Neuronal stem cell (in vitro differentiated cells): Measurements from ENCODE around the gene TCF7L1.
"Not testable (repeated sequence)": the region's sequence is repeated elsewhere in the genome, so short reads cannot be mapped to it uniquely, and the experiment has no call there.

Source experiments
- DNase-seq: peaks from one replicate; pipeline ENCODE4 v3.0.0-alpha.2; 2013; ENCODE audit warnings: low spot score
- H2AFZ ChIP-seq: one replicate; pipeline ENCODE4 v1.6.1; 2013; ENCODE audit warnings: mild to moderate bottlenecking, low read length, inconsistent platforms
- H2AK5ac ChIP-seq: 2 replicates; pipeline ENCODE4 v1.6.1; 2013; ENCODE audit warnings: low read depth, mild to moderate bottlenecking, inconsistent platforms, low read length, moderate library complexity, mixed read lengths
- H2BK120ac ChIP-seq: 2 replicates; pipeline ENCODE4 v1.6.1; 2013; ENCODE audit warnings: low read depth, mild to moderate bottlenecking, inconsistent platforms, low read length, moderate library complexity, mixed read lengths
- H2BK12ac ChIP-seq: one replicate; pipeline ENCODE4 v1.6.1; 2013; ENCODE audit warnings: low read length, inconsistent platforms
- H2BK15ac ChIP-seq: 2 replicates; pipeline ENCODE4 v1.6.1; 2013; ENCODE audit warnings: mild to moderate bottlenecking, low read length, inconsistent platforms, mixed read lengths
- H2BK5ac ChIP-seq: one replicate; pipeline ENCODE4 v1.6.1; 2013; ENCODE audit warnings: inconsistent platforms, mild to moderate bottlenecking, low read length, moderate library complexity
- H3K14ac ChIP-seq: one replicate; pipeline ENCODE4 v1.6.1; 2013; ENCODE audit warnings: low read length, inconsistent platforms
- H3K18ac ChIP-seq: 2 replicates; pipeline ENCODE4 v1.6.1; 2013; ENCODE audit warnings: low read length, inconsistent platforms
- H3K23ac ChIP-seq: 2 replicates; pipeline ENCODE4 v1.6.1; 2013; ENCODE audit warnings: low read depth, mild to moderate bottlenecking, mixed read lengths, low read length, inconsistent platforms; ENCODE audit not compliant: poor library complexity
- H3K27ac ChIP-seq: replicated peaks from 3 replicates; pipeline ENCODE4 v1.5.1; 2013; ENCODE audit warnings: low read length, inconsistent platforms
- H3K27me3 ChIP-seq, 3 experiments: 2 replicates each; pipeline ENCODE4 v1.6.1; 2013; ENCODE audit warnings: low read length in 3 of 3, mild to moderate bottlenecking in 2 of 3, inconsistent platforms in 1 of 3, low read depth in 1 of 3, mixed read lengths in 1 of 3, moderate library complexity in 1 of 3; ENCODE audit not compliant: control insufficient read depth in 3 of 3, insufficient read depth in 3 of 3
- H3K36me3 ChIP-seq, 2 donors: replicated peaks in 1 of 2; 2 replicates each; pipeline ENCODE4 v1.6.1; 2013; ENCODE audit warnings: low read length in 2 of 2; ENCODE audit not compliant: control insufficient read depth in 2 of 2, insufficient read depth in 2 of 2
- H3K4ac ChIP-seq: 2 replicates; pipeline ENCODE4 v1.6.1; 2013; ENCODE audit warnings: inconsistent platforms, mild to moderate bottlenecking, low read length, moderate library complexity
- H3K4me1 ChIP-seq, 2 donors: 1 replicate in 1 of 2; 2 replicates in 1 of 2; pipeline ENCODE4 v1.6.1; 2013; ENCODE audit warnings: low read length in 2 of 2, low read depth in 1 of 2; ENCODE audit not compliant: control insufficient read depth in 2 of 2, insufficient read depth in 1 of 2
- H3K4me2 ChIP-seq: one replicate; pipeline ENCODE4 v1.6.1; 2013; ENCODE audit warnings: mild to moderate bottlenecking, low read length, inconsistent platforms; ENCODE audit not compliant: insufficient read depth, poor library complexity, severe bottlenecking
- H3K4me3 ChIP-seq, 2 donors: 2 replicates each; pipeline ENCODE4 v1.5.1; 2013; ENCODE audit warnings: low read length in 2 of 2, mild to moderate bottlenecking in 2 of 2, inconsistent platforms in 1 of 2, moderate library complexity in 1 of 2
- H3K79me1 ChIP-seq: one replicate; pipeline ENCODE4 v1.6.1; 2013; ENCODE audit warnings: low read depth, mild to moderate bottlenecking, inconsistent platforms, low read length, moderate library complexity
- H3K9ac ChIP-seq: one replicate; pipeline ENCODE4 v1.6.1; 2013; ENCODE audit warnings: mild to moderate bottlenecking, low read depth, low read length, inconsistent platforms; ENCODE audit not compliant: poor library complexity
- H3K9me3 ChIP-seq, 2 donors: replicated peaks in 1 of 2; 2 replicates each; pipeline versions ENCODE3 to v1.6.1; 2013; ENCODE audit warnings: low read length in 2 of 2, mild to moderate bottlenecking in 2 of 2, inconsistent platforms in 1 of 2, low read depth in 1 of 2, mixed read lengths in 1 of 2, moderate library complexity in 1 of 2; ENCODE audit not compliant: control insufficient read depth in 2 of 2, insufficient read depth in 1 of 2
- H4K8ac ChIP-seq: one replicate; pipeline ENCODE4 v1.6.1; 2013; ENCODE audit warnings: low read depth, mild to moderate bottlenecking, inconsistent platforms, low read length, moderate library complexity
- H4K91ac ChIP-seq: one replicate; pipeline ENCODE4 v1.6.1; 2013; ENCODE audit warnings: low read length, low read depth, mild to moderate bottlenecking, inconsistent platforms; ENCODE audit not compliant: poor library complexity
- WGBS, 2 donors: extraction: QIAGEN DNeasy Blood & Tissue Kit; methylation state at CpG; one replicate each; pipeline ENCODE4 v1.1.7; 2013; ENCODE audit warnings: missing lambda C conversion rate in 2 of 2, mixed read lengths in 1 of 2; ENCODE audit not compliant: insufficient read length in 2 of 2, insufficient replicate concordance in 1 of 2; ENCODE audit errors: extremely low coverage in 2 of 2; 5-methylcytosine and 5-hydroxymethylcytosine counted together

The TCF7L1 gene

GRCh38 chr2:85341269-85342029 lies 208.3 kb downstream of the TCF7L1 start:
- H3K9ac ChIP-seq: peak overlapping the region; percentile 53
- H2BK12ac ChIP-seq: no peak overlapping the region
- no peak overlapping the region for H3K23ac ChIP-seq
- no peak overlapping the region for H2AFZ ChIP-seq
- H3K4me1 ChIP-seq: peaks cover 0 to 7% of the 10 kb centered on the region in 2 donors
- no peak overlapping the region for H2BK5ac ChIP-seq
- no peak overlapping the region for H2BK120ac ChIP-seq
- H3K14ac ChIP-seq: no peak overlapping the region
- H4K8ac ChIP-seq: no peak overlapping the region
- no peak overlapping the region for H3K4ac ChIP-seq
- H3K27ac ChIP-seq: no peak overlapping the region
- no peak overlapping the region for H3K18ac ChIP-seq
- no peak overlapping the region for H3K4me2 ChIP-seq
- H3K4me3 ChIP-seq: no peak overlapping the region
- no peaks in the 10 kb centered on the region for H3K27me3 ChIP-seq
- no peaks in the 10 kb centered on the region for H3K79me1 ChIP-seq
- no peak overlapping the region for H2BK15ac ChIP-seq
- WGBS, 2 donors: no CpG with 5 or more reads among the region's 30 CpGs
- H4K91ac ChIP-seq: no peak overlapping the region
- no peaks in the 10 kb centered on the region for H3K9me3 ChIP-seq
- peaks cover 3 to 22% of the 10 kb centered on the region in 2 donors for H3K36me3 ChIP-seq
- H2AK5ac ChIP-seq: no peak overlapping the region
- no peak for DNase-seq

- Histone ChIP-seq H2BK120ac (no peak overlapping the region), H3K4ac (no peak overlapping the region), H2BK15ac (no peak overlapping the region), H3K27me3 (no peaks in the 10 kb centered on the region), H2AK5ac (no peak overlapping the region), H2AFZ (no peak overlapping the region), H3K18ac (no peak overlapping the region), H3K23ac (no peak overlapping the region), H3K4me3 (no peak overlapping the region), H2BK12ac (no peak overlapping the region), H3K9me3 (no peaks in the 10 kb centered on the region), H2BK5ac (no peak overlapping the region), H3K4me2 (no peak overlapping the region), H4K8ac (no peak overlapping the region), H3K4me1 (peaks cover 0 to 7% of the 10 kb centered on the region in 2 donors), H3K9ac (no peak overlapping the region), H4K91ac (no peak overlapping the region), H3K14ac (no peak overlapping the region), H3K79me1 (no peaks in the 10 kb centered on the region), H3K27ac (no peak overlapping the region), H3K36me3 (peaks cover 3 to 29% of the 10 kb centered on the region in 2 donors)
- DNase-seq: no peak
- WGBS, 2 donors: no CpG with 5 or more reads among the region's 3 CpGs
These were observed 209.0 kb downstream of the TCF7L1 start for GRCh38 chr2:85342156-85342555.

DNA sequence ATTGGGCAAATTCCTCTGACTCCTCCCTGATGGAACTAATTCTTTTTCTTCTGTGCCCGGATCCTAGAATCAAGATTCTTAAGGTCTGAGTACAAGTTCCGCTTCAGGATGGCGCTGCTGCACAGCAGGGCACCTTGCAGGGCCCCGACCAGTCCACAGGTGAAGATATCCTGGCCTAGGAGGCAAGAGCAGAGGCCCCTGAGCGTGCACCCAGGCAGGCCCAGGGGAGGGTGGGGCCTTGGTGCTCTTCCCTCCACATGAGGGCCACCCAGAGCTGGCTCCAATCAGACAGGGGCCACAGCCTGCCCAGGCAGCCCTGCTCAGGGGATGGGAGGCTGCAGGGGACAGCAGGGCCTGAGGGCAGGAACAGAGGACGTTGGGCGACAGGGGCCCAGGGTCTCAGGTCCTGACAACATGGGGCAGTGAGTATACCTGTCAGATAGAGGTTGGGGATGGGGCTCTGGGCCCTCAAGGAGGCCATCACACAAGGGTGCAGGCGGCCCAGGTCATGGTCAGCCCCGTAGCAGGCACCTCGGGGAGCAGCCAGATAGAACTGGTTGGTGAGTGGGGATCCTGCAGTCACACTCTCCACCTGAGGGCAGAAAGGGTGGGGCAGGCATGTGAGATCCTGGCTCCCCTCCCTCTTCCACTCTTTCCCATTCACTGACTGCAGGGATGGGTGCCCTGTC lies 210.2 kb downstream of the TCF7L1 start:
- H2AFZ ChIP-seq, DNase-seq, H2BK120ac ChIP-seq, H4K91ac ChIP-seq, H3K4me1 ChIP-seq, H3K27me3 ChIP-seq, H3K4ac ChIP-seq, H3K9ac ChIP-seq, H3K23ac ChIP-seq, H3K14ac ChIP-seq, H3K27ac ChIP-seq, H3K18ac ChIP-seq, H2BK15ac ChIP-seq, H3K79me1 ChIP-seq, H4K8ac ChIP-seq, H3K4me2 ChIP-seq, H2BK5ac ChIP-seq, H3K9me3 ChIP-seq, H2AK5ac ChIP-seq, H2BK12ac ChIP-seq, H3K4me3 ChIP-seq: not testable (repeated sequence)
- peaks cover 5 to 34% of the 10 kb centered on the region in 2 donors for H3K36me3 ChIP-seq
- no CpG with 5 or more reads among the region's 10 CpGs for WGBS, 2 donors

DNA sequence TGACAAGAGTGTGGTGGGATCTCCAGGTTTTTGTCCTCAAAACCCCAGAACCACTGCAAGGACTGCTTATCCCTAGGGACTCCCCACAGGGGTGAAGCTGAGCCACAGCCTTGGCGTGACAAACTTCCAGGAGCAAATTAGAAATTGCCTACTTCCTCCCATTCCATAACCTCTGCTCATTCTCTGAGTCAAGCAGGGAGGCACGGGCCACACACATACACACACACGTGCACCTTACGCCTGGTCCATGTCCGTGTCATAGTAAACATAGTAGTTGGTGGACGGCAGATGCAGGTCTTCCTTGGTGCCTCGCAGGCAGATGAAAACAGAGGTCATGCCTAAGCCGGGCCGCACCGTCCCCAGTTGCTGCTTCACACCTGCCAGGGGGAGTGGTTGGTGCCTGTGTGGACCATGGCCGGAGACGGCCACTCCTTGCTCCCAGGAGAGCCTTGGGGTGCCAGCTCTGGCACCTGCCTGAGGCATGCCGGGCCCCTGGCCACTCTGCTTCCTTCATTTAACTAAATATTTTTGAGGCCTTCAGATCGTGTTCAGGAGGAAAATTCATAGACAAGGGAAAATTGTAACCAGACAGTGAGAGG lies 211.3 kb downstream of the TCF7L1 start:
- H3K23ac ChIP-seq: no peak overlapping the region
- no peak overlapping the region for H4K8ac ChIP-seq
- H3K18ac ChIP-seq: no peak overlapping the region
- H3K9me3 ChIP-seq: no peaks in the 10 kb centered on the region
- H3K4ac ChIP-seq: no peak overlapping the region
- peak overlapping the region; percentile 53 for H2BK5ac ChIP-seq
- no peak overlapping the region for H2AFZ ChIP-seq
- no peaks in the 10 kb centered on the region for H3K4me1 ChIP-seq
- no peak overlapping the region for H3K4me2 ChIP-seq
- H4K91ac ChIP-seq: no peak overlapping the region
- peaks cover 8 to 40% of the 10 kb centered on the region in 2 donors for H3K36me3 ChIP-seq
- H2AK5ac ChIP-seq: no peak overlapping the region
- H3K9ac ChIP-seq: no peak overlapping the region
- H2BK120ac ChIP-seq: no peak overlapping the region
- no peak overlapping the region for H2BK15ac ChIP-seq
- no peaks in the 10 kb centered on the region for H3K79me1 ChIP-seq
- no peak overlapping the region for H3K27ac ChIP-seq
- no peak overlapping the region for H2BK12ac ChIP-seq
- no peak overlapping the region for H3K4me3 ChIP-seq
- no peak overlapping the region for H3K14ac ChIP-seq
- no CpG with 5 or more reads among the region's 14 CpGs for WGBS, 2 donors
- no peak for DNase-seq
- no peaks in the 10 kb centered on the region for H3K27me3 ChIP-seq
